ENCODE results near the gene CCDC141.

CCDC141 gene

GRCh38 chr2:178863130-178863855, 186.6 kb downstream of the CCDC141 start:
- H3K27ac ChIP-seq = peak overlapping the region; percentile 74 to 86
- no peak for DNase-seq (ENCODE audit: low spot score)
- no peak for TF ChIP-seq CTCF (IDR thresholded peaks at IDR 0.05)
- H3K4me3 ChIP-seq = peak overlapping the region; percentile 51

GRCh38 chr2:178860551-178860950, 189.4 kb downstream of the CCDC141 start:
- Histone ChIP-seq H3K4me3 (no peak overlapping the region), H3K27ac (peak overlapping the region; percentile 27 to 48)
- TF ChIP-seq CTCF (IDR thresholded peaks at IDR 0.05) = no peak
- DNase-seq (ENCODE audit: low spot score) = no peak

- no peak for TF ChIP-seq CTCF (IDR thresholded peaks at IDR 0.05)
- Histone ChIP-seq H3K27ac (peak overlapping the region; percentile 60 to 71), H3K4me3 (no peak overlapping the region)
- no peak for DNase-seq (ENCODE audit: low spot score)
Observed at GRCh38 chr2:178859730-178860129, 190.2 kb downstream of the CCDC141 start.

GRCh38 chr2:178858896-178859625, 190.9 kb downstream of the CCDC141 start:
- H3K27ac ChIP-seq = peak overlapping the region; percentile 60 to 73

GRCh38 chr2:178855151-178855550, 194.8 kb downstream of the CCDC141 start:
- no peak for TF ChIP-seq CTCF (IDR thresholded peaks at IDR 0.05)
- no peak for DNase-seq (ENCODE audit: low spot score)
- Histone ChIP-seq H3K4me3 (no peak overlapping the region), H3K27ac (no peak overlapping the region)

More at GRCh38 chr2:178858896-178859625, 190.9 kb downstream of the CCDC141 start:
- no peak overlapping the region for H3K4me3 ChIP-seq
- no peak for TF ChIP-seq CTCF (IDR thresholded peaks at IDR 0.05)
- no peak for DNase-seq (ENCODE audit: low spot score)

- no peak for TF ChIP-seq CTCF (IDR thresholded peaks at IDR 0.05)
- Histone ChIP-seq H3K27ac (no peak overlapping the region), H3K4me3 (no peak overlapping the region)
- no peak for DNase-seq (ENCODE audit: low spot score)
Observed at GRCh38 chr2:178848335-178848734, 201.6 kb downstream of the CCDC141 start.

GRCh38 chr2:178846458-178846802, 203.5 kb downstream of the CCDC141 start:
- no peak for DNase-seq (ENCODE audit: low spot score)
- no peak overlapping the region for H3K4me3 ChIP-seq
- no peak overlapping the region for H3K27ac ChIP-seq
- TF ChIP-seq CTCF (IDR thresholded peaks at IDR 0.05) = no peak
